GM12878 (cell line): ENCODE measurements around the gene ZNF324. TPM values are rescaled to one million over a fixed set of nuclear protein-coding genes. Genes with fewer than 3 reads are reported as not detected.

ENCODE experiments used
- ATAC-seq: fragments of 200-7000 bp; cut with Tn5 transposase; 3 replicates; pipeline ENCODE4 v1.9.1; 2020; ENCODE audit warnings: mild to moderate bottlenecking, moderate library complexity
- BruUV-seq: library from RNA; stranded (reverse); fragments of 400-500 nt; replicated peaks from 2 replicates; lab custom pipeline; 2021; lab: Mats Ljungman, UMichigan
- CTCF ChIA-PET: fragments of 300-600 bp; sonication (Branson Sonifier 250); formaldehyde crosslinking; extraction: SDS; loops from one replicate; lab custom pipeline; 2021; ENCODE audit warnings: inconsistent platforms; lab: Yijun Ruan, JAX
- POLR2A ChIA-PET: fragments of 350-600 bp; formaldehyde crosslinking; extraction: SDS; loops from one replicate; lab custom pipeline; 2021; ENCODE audit warnings: inconsistent platforms; lab: Charles Lee
- RAD21 ChIA-PET: fragments of 300-600 bp; sonication (Branson Sonifier 250); formaldehyde crosslinking; loops from one replicate; lab custom pipeline; 2023; ENCODE audit warnings: antibody characterized with exemption; ENCODE audit not compliant: unreplicated experiment; lab: Charles Lee
- SMC1A ChIA-PET: fragments of 300-600 bp; sonication (Branson Sonifier 250); formaldehyde crosslinking; loops from one replicate; lab custom pipeline; 2023; ENCODE audit not compliant: unreplicated experiment, uncharacterized antibody; lab: Charles Lee
- DNase-seq: peaks from one replicate; pipeline ENCODE4 v3.0.0-alpha.2; 2011; ENCODE audit warnings: low read depth, low spot score
- FAIRE-seq: peaks from 3 replicates; lab custom pipeline; 2011; peaks lifted over from hg19 to GRCh38; lab: Jason Lieb, UNC
- H2AFZ ChIP-seq: 2 replicates; pipeline ENCODE4 v1.6.0; 2011; ENCODE audit warnings: low read depth, low read length, control low read depth; ENCODE audit not compliant: control insufficient read depth
- H3K27ac ChIP-seq: 2 replicates; pipeline ENCODE4 v1.5.1; 2011; ENCODE audit warnings: control low read depth; ENCODE audit not compliant: control insufficient read depth, insufficient read depth
- H3K27me3 ChIP-seq, 2 experiments: replicated peaks in 1 of 2; 2 replicates each; pipeline versions ENCODE4 v1.6.0 to v1.6.1; 2011; ENCODE audit warnings: low read length in 1 of 2; ENCODE audit not compliant: control insufficient read depth in 2 of 2, insufficient read depth in 2 of 2
- H3K36me3 ChIP-seq, 2 experiments: 2 replicates each; pipeline ENCODE4 v1.5.1; 2011; ENCODE audit warnings: low read length in 1 of 2; ENCODE audit not compliant: control insufficient read depth in 2 of 2, insufficient read depth in 2 of 2
- H3K4me1 ChIP-seq: 2 replicates; pipeline ENCODE4 v1.6.1; 2011; ENCODE audit warnings: mild to moderate bottlenecking, low read length, moderate library complexity, mixed read lengths; ENCODE audit not compliant: control insufficient read depth, insufficient read depth
- H3K4me2 ChIP-seq: 2 replicates; pipeline ENCODE4 v1.6.0; 2011; ENCODE audit warnings: control low read depth; ENCODE audit not compliant: control insufficient read depth, insufficient read depth
- H3K4me3 ChIP-seq: fragments of 200-600 bp; sonication (generic); 2 replicates; pipeline ENCODE4 v1.5.1; 2016
- H3K79me2 ChIP-seq: 2 replicates; pipeline ENCODE4 v1.6.0; 2011; ENCODE audit warnings: low read length; ENCODE audit not compliant: control insufficient read depth, insufficient read depth
- H3K9ac ChIP-seq: 2 replicates; pipeline ENCODE4 v1.8.0; 2011; ENCODE audit warnings: low read length, control low read depth, mixed read lengths; ENCODE audit not compliant: control insufficient read depth, insufficient read depth
- H3K9me3 ChIP-seq: replicated peaks from 3 replicates; pipeline ENCODE4 v1.5.1; 2011; ENCODE audit warnings: mild to moderate bottlenecking, low read length; ENCODE audit not compliant: control insufficient read depth, insufficient read depth
- H4K20me1 ChIP-seq: 2 replicates; pipeline ENCODE4 v1.6.0; 2011; ENCODE audit not compliant: control insufficient read depth, insufficient read depth
- DPF2 ChIP-seq: fragments of 450-650 bp; IDR thresholded peaks from 2 replicates; pipeline ENCODE4 v1.6.1; 2017; ENCODE audit warnings: mild to moderate bottlenecking
- WRNIP1 ChIP-seq: IDR thresholded peaks from 2 replicates; pipeline ENCODE4 v1.6.1; 2011; ENCODE audit warnings: low read depth, low read length, improper control_type of control experiment, borderline replicate concordance
- WGBS: methylation state at CpG from one replicate; pipeline ENCODE4 v1.1.6; 2016; ENCODE audit warnings: low lambda C conversion rate; ENCODE audit not compliant: insufficient replicate concordance, insufficient coverage; ENCODE audit errors: missing lambda C conversion rate; 5-methylcytosine and 5-hydroxymethylcytosine counted together
- in situ Hi-C: fragments of 300-500 bp; cut with MboI; formaldehyde crosslinking; loops from 9 replicates; pipeline ENCODE4 v1.14.3; 2018; ENCODE audit warnings: mixed read lengths
- intact Hi-C: fragments of 100-400 bp; cut with micrococcal nuclease; formaldehyde crosslinking; loops from one replicate; pipeline ENCODE4 v1.14.2; 2022; ENCODE audit not compliant: unreplicated experiment
- polyA plus RNA-seq, 11 experiments: library from polyadenylated mRNA; depleted of rRNA in 4 of 11; unstranded in 6 of 11; stranded (reverse) in 5 of 11; fragments of >200 nt; fragmentation: Nextera tagmentation in 4 of 11; fragmentation: Illumina TruSeq in 1 of 11; extraction: Ambion mirVana in 4 of 11; extraction: Trizol in 1 of 11; gene quantifications; 1 replicate in 1 of 11; 2 replicates in 10 of 11; pipeline versions ENCODE4 v1.2.1 to v1.2.3, GENCODE V29; 2011 to 2016; ENCODE audit warnings: inconsistent platforms in 2 of 11, missing spikeins in 2 of 11, low read depth in 1 of 11
- total RNA-seq, 4 experiments: library from RNA; depleted of rRNA in 3 of 4; stranded (reverse); fragments of >200 nt in 3 of 4; fragmentation: Illumina TruSeq in 1 of 4; extraction: Trizol in 1 of 4; gene quantifications; 2 replicates each; pipeline versions ENCODE4 v1.2.1 to v1.2.3, GENCODE V29; 2013 to 2021
- TF ChIP-seq, protein P1 (sequence below): fragments of 450-650 bp; IDR thresholded peaks from 2 replicates; pipeline ENCODE4 v1.6.1; 2018; ENCODE audit warnings: mild to moderate bottlenecking, low read depth, moderate library complexity; ENCODE audit not compliant: partially characterized antibody
- TF ChIP-seq, protein P2 (sequence below): fragments of 450-650 bp; formaldehyde crosslinking; IDR thresholded peaks from 2 replicates; pipeline ENCODE4 v1.5.0; 2022; ENCODE audit warnings: mild to moderate bottlenecking, missing genetic modification characterization

The ZNF324 gene
- total and polyA plus RNA-seq, 10 of the 15 experiments (the other 5 are each of a cell fraction or from before 2014, with no cell fraction given), result 0.71 to 13.9 (median 7.0) TPM

DNA sequence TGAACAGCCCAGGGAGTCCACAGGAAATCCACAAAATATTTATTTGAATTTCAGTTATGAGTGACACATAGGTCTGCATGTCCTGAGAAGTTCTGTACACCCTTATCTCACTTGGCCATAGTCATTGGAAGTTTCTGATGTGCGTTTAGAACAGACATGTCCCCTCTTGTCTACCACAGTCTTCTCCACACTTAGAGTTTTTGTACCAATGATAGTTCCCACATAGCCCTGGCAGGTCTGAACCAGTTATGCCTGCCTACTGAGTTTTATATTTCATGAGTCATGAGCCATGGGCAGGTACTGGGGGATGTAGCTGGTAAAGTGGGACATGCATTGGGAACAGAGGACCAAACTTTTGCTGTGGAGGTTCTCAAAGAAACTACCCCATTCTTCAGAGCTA is 38.3 kb upstream of the ZNF324 start (continued):
- TF ChIP-seq, protein P1, sequence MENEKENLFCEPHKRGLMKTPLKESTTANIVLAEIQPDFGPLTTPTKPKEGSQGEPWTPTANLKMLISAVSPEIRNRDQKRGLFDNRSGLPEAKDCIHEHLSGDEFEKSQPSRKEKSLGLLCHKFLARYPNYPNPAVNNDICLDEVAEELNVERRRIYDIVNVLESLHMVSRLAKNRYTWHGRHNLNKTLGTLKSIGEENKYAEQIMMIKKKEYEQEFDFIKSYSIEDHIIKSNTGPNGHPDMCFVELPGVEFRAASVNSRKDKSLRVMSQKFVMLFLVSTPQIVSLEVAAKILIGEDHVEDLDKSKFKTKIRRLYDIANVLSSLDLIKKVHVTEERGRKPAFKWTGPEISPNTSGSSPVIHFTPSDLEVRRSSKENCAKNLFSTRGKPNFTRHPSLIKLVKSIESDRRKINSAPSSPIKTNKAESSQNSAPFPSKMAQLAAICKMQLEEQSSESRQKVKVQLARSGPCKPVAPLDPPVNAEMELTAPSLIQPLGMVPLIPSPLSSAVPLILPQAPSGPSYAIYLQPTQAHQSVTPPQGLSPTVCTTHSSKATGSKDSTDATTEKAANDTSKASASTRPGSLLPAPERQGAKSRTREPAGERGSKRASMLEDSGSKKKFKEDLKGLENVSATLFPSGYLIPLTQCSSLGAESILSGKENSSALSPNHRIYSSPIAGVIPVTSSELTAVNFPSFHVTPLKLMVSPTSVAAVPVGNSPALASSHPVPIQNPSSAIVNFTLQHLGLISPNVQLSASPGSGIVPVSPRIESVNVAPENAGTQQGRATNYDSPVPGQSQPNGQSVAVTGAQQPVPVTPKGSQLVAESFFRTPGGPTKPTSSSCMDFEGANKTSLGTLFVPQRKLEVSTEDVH, result no peak

DNA sequence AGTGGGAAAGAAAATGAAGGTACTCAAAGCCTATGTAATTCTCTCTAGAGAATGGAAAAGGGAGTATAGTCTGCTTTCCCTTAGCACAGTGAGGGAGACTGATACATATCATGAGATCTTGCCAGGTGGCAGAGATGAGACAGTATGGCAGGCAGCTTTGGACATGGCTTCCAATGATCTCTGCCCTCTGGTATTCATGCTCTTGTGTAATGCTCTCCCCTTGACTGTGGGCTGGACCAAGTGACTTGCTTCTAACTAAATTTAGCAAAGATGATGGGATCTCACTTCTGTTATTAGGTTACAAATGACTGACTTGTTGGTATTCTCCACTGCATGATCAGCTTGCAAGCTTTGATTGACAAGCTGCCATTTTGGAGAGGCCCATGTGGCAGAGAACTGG is 37.1 kb upstream of the ZNF324 start:
- DNase-seq (no peak), FAIRE-seq (no peak), ATAC-seq (no peak)
- Histone ChIP-seq H3K27me3 (no peaks in the 10 kb centered on the region), H3K9ac (no peak overlapping the region), H3K36me3 (peaks cover 0 to 11% of the 10 kb centered on the region in 2 experiments; a peak in 2 of 4 replicates), H3K9me3 (peaks cover 39% of the 10 kb centered on the region), H3K4me3 (no peak overlapping the region), H3K4me1 (no peaks in the 10 kb centered on the region)
- SMC1A ChIA-PET, result interaction anchor here (0.9 to 1.2 kb wide), 2 partner anchors 22 to 113 kb away, joined by 3 read pairs; partner anchors contain the start of gene ZNF324B
- intact Hi-C loops, result no loop called here
- BruUV-seq, result no TSS peak
- POLR2A ChIA-PET, result no interaction called here
- no peak for TF ChIP-seq DPF2
- TF ChIP-seq, all 136 proteins: peak for 0
- CTCF ChIA-PET, result no interaction called here
- no peaks in the 10 kb centered on the region for H3K79me2 ChIP-seq
- no peak overlapping the region for H3K27ac ChIP-seq
- no peaks in the 10 kb centered on the region for H4K20me1 ChIP-seq
- RAD21 ChIA-PET, result no interaction called here
- H2AFZ ChIP-seq, result no peak overlapping the region
- H3K4me2 ChIP-seq, result no peak overlapping the region
- in situ Hi-C loops, result no loop called here

DNA sequence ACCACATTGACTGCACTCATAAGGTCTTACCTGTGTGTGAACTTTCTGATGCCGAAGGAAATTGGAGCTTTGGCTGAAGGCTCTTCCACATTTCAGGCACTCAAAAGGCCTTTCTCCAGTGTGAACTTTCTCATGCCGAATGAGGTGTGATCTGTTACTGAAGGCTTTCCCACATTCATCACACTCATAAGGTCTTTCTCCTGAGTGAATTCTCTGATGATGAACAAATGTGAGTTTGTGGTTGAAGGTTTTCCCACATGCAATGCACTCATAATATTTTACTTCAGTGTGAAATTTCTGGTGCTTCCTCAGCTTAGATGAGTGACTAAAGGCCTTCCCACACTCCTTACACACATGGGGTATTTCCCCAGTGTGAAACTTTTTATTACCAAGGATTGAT is 32.7 kb upstream of the ZNF324 start:
- BruUV-seq, result no TSS peak
- no peak for DNase-seq
- Histone ChIP-seq H3K36me3 (peaks cover 0 to 17% of the 10 kb centered on the region in 2 experiments; a peak in 2 of 4 replicates), H3K27me3 (no peaks in the 10 kb centered on the region), H3K4me2 (no peak overlapping the region), H4K20me1 (no peaks in the 10 kb centered on the region), H3K9ac (no peak overlapping the region), H3K9me3 (peaks cover 57% of the 10 kb centered on the region), H3K79me2 (peaks cover 1% of the 10 kb centered on the region; the same call in 1 of the 2 replicates), H3K27ac (no peak overlapping the region), H3K4me3 (no peak overlapping the region), H2AFZ (no peak overlapping the region), H3K4me1 (peaks cover 3% of the 10 kb centered on the region; the same call in 1 of the 2 replicates)
- ChIA-PET SMC1A (no interaction called here), CTCF (no interaction called here), POLR2A (no interaction called here), RAD21 (no interaction called here)
- WGBS, result 100% methylated on average over 2 of the region's 2 CpGs
- in situ Hi-C loops, result no loop called here
- intact Hi-C loops, result no loop called here
- no peak for ATAC-seq
- no peak for FAIRE-seq
- TF ChIP-seq, protein P2, sequence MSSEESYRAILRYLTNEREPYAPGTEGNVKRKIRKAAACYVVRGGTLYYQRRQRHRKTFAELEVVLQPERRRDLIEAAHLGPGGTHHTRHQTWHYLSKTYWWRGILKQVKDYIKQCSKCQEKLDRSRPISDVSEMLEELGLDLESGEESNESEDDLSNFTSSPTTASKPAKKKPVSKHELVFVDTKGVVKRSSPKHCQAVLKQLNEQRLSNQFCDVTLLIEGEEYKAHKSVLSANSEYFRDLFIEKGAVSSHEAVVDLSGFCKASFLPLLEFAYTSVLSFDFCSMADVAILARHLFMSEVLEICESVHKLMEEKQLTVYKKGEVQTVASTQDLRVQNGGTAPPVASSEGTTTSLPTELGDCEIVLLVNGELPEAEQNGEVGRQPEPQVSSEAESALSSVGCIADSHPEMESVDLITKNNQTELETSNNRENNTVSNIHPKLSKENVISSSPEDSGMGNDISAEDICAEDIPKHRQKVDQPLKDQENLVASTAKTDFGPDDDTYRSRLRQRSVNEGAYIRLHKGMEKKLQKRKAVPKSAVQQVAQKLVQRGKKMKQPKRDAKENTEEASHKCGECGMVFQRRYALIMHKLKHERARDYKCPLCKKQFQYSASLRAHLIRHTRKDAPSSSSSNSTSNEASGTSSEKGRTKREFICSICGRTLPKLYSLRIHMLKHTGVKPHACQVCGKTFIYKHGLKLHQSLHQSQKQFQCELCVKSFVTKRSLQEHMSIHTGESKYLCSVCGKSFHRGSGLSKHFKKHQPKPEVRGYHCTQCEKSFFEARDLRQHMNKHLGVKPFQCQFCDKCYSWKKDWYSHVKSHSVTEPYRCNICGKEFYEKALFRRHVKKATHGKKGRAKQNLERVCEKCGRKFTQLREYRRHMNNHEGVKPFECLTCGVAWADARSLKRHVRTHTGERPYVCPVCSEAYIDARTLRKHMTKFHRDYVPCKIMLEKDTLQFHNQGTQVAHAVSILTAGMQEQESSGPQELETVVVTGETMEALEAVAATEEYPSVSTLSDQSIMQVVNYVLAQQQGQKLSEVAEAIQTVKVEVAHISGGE (CRISPR knock-in tag), result no peak
- no peak for TF ChIP-seq WRNIP1
